Activated CD8-positive, alpha-beta memory T cell treated with anti-CD3 and anti-CD28 coated beads for 24 hours (primary cell): Measurements from ENCODE around the gene NKTR.
"Not testable (repeated sequence)": the region's sequence is repeated elsewhere in the genome, so short reads cannot be mapped to it uniquely, and the experiment has no call there.

Source experiments
- DNase-seq: peaks from one replicate; pipeline ENCODE4 v3.0.0-alpha.2; 2020

The NKTR gene

GRCh38 chr3:42597098-42597497 lies 3.4 kb upstream of the NKTR start:
- DNase-seq: not testable (repeated sequence)

DNA sequence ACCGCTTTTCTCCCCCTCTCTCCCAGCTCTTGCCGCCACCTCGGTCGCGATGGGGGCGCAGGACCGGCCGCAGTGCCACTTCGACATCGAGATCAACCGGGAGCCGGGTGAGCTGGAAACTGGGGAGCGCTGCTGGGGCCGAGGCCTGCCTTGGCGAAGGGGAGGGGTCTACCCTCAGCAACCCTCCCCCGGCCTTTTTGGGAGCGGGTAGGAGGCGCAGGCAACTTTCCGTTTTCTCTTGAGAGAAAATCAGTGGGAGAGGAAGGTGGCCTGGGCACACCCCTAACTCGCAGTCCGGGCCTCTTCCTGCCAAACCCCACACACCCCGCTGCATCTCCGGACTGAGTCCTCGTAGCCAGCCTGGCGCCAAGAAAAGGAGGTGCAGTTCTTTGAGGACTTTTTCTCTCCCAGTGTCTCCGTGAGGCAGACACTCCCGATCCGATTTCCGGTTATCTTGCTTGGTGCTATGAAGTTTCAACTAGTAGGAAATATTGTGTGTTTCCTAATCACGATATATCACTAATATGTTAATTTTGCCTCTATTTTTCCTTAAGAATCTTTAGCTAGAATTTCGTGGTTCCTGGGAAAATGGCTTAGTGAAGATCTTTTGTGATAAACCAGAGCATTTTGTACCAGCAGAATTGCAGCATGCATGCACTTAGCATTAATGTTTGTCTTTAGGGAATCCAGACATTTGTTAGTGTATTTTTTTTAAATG lies 631 bp downstream of the NKTR start:
- no peak for DNase-seq

- no peak for DNase-seq
Measured at GRCh38 chr3:42601896-42602581, 1.6 kb downstream of the NKTR start.

DNA sequence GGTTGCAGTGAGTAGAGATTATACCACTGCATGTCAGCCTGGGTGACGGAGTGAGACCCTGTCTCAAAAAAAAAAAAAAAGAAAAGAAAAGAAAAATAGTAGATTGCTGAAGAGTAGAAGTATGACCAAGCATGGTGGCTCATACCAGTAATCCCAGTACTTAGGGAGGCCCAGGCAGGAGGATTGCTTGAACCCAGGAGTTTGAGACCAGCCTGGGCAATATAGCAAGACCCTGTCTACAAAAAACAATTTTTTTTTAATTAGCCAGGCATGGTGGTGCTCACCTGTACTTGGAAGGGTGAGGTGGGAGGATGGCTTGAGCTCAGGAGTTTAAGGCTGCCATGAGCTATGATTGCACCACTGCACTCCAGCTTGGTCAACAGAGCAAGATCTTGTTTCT lies 2.5 kb downstream of the NKTR start:
- DNase-seq: no peak

GRCh38 chr3:42605546-42606173 lies 5.2 kb downstream of the NKTR start:
- no peak for DNase-seq

- DNase-seq: no peak
Measured at GRCh38 chr3:42608581-42608980, 8.1 kb downstream of the NKTR start.

DNA sequence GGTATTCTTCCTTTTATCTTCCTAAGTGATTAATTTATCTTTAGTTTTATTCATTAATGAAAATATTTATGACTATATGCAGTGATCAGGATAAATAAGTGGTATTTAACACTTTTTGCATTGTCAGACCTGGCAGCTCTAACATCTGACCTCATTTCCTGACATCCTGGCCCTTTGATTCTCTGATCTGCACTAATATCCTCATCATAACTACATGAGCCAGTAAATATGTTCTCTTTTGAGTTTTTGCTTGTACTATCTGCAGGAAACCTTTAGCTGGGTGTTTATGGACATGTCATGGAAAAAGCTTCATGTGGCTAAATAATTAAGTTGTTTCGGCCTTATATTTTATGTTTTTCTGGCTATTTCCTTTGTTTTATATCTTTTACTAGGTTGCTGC lies 10.5 kb downstream of the NKTR start:
- no peak for DNase-seq

GRCh38 chr3:42612217-42612616 lies 11.7 kb downstream of the NKTR start:
- no peak for DNase-seq

DNA sequence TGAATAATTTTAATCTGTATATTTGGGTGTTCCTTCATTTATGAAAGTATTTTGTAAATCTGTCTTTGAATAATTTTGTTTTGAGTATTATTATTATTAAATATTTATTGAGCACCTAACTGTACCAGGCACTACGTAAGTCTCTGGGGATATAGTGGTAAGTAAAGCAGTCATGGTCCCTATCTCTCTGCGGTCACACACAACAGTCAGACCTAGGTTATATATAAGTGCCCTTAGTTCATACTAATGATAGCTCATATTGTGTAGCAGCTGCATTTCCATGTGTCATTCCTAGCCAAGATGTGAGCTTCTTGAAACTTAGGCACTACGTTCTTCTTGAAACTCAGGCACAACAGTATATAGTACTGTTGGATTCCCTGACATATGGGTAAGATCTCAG lies 12.4 kb downstream of the NKTR start:
- no peak for DNase-seq

DNA sequence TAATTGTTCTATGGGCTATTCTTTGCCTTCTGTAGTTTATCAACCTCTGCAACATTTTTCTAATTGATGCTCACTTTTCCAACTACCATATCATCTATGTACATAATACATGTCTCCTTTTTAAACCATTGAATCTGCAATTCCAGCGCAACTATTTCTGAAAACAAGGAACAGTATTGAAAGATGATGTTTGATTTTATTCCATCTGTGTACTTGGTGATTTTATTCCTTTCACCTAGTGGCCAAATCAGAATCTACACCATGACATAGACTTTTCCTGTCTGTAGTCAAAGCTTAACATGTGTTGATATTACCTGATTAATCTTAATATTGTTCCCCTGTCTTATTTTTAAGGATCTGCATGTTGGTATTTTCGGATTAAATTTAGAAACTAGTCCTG lies 13.0 kb downstream of the NKTR start:
- no peak for DNase-seq

- DNase-seq: no peak
Measured at GRCh38 chr3:42631620-42632019, 31.1 kb downstream of the NKTR start.

DNA sequence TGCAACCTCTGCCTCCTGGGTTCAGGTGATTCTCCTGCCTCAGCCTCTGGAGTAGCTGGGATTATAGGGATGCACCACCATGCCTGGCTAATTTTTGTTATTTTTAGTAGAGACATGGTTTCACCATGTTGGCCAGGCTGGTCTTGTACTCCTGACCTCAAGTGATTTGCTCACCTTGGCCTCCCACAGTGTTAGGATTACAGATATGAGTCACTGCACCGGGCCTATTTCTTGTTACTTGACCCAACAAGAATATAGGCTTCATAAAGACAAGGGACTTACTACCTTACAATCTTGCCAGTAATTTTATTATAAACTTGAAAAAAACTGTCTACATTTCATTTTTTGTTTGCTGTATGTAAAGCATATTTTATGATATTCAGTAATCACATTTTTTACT lies 31.7 kb downstream of the NKTR start:
- DNase-seq: no peak

DNA sequence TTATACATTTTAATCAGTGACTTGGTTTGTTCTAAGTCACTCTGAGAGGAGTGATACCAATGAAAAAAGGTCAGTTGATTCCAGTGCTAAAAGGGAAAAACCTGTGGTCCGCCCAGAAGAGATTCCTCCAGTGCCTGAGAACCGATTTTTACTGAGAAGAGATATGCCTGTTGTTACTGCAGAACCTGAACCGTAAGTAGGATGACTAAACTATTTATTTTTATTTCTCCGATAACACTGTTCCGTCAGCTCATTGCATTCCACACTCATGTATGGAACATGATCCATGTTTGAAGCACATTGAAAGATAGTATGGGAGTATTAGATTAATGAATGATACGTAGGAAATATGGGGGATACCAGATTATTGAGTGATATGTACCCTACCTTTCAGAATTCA lies 33.1 kb downstream of the NKTR start:
- DNase-seq: no peak

- DNase-seq: no peak
Measured at GRCh38 chr3:42635111-42635510, 34.6 kb downstream of the NKTR start.

- DNase-seq: no peak
Measured at GRCh38 chr3:42637001-42637400, 36.5 kb downstream of the NKTR start.

GRCh38 chr3:42638339-42638842 lies 37.9 kb downstream of the NKTR start:
- DNase-seq: no peak

GRCh38 chr3:42639192-42639591 lies 38.7 kb downstream of the NKTR start:
- DNase-seq: no peak

DNA sequence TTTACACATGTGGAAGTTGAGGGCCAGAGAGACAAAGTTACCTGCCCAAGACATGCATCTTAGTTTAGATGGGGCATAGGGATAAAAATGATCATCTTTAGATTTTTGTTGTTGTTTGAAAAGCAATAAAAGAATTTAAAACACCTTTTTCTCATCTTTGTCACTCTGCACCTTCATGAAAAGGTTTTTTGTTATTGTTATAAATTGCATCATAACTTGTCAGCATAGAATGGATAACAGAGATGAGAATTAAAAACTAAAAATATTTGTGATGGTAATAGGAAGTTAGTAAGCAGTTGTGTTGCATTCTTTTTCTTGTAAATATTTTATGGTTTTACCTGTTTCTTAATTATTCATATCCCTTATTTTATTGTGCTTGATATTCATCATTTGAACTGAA lies 39.6 kb downstream of the NKTR start:
- no peak for DNase-seq

DNA sequence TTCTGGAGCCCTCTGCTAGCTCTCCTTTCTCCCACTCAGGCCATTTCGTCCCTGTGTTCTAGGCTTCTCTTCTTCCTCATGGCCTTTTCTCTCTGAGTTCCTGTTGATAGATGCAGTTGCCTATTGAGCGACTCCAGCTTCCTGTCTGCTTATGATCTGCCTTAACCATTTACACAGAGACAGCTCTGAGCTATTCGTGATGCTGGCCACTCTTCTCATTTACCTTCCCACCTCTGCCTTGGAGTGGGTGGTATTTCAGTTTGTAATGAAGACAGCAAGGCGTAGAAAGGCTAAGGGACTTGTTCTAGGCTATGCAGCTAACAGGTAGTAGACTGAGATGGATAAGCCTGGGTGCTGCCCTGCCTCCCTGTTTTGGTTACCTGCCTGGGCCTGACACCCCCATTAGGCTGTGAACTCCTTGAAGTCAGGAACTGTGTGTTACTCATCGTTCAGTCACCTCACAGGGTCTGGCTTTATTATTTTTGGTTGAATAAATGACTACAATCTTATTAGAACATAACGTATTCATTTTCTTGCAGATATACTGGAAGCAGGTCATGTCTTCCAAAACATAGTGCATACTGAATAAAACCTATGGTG lies 40.4 kb downstream of the NKTR start:
- DNase-seq: no peak

- DNase-seq: no peak
Measured at GRCh38 chr3:42647821-42648459, 47.5 kb downstream of the NKTR start.

DNA sequence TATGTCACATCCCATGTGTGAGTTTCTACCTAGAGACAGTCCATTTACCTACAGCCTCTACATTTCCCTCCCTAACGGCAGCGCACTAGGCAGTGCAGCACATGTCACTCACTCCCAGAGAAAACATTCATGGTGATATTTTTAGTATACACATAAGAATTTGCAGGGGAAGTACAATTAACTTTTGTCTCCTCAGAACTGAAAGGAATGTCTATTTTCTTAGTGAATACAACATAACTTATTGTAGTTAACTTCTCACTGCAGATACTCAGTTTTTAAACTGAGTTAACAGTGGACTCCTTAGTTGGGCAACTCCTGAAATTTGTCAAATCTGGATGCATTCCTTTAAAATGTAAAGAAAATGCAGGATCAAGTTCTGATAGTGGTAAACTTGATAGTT lies 48.5 kb downstream of the NKTR start:
- DNase-seq: no peak

DNA sequence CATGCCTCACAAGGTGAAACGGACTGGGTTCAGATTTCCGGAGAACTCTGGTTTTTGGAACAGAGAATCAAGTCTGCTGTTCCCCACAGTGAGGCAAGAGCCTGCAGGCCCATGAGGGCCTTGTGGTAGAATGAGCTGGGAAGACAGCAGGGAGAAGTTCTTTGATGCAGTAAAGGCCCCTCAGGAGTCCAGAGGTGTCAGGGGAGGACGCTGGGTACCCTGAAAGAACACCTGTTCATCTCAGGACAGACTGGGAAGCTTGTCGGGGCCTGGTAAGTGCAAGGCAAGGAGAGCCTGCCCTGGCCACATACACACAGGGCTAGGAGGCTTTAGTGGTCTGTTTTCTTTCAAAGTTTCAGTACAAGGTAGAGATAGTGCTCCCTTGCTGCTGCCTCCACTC lies 49.3 kb downstream of the NKTR start:
- DNase-seq: no peak
